Natural killer cell (primary cell): ENCODE data around the gene ABCG1. TPM values are rescaled to one million over a fixed set of nuclear protein-coding genes. Genes with fewer than 3 reads are reported as not detected.

Source experiments
- ATAC-seq, 3 donors: fragments of 150-1000 bp in 2 of 3; fragments of 200-7000 bp in 1 of 3; cut with Tn5 transposase; 1 replicate in 1 of 3; 2 replicates in 2 of 3; pipeline ENCODE4 v1.10.0; 2021; ENCODE audit warnings: mild to moderate bottlenecking in 2 of 3, moderate library complexity in 2 of 3
- DNase-seq, 2 donors: peaks; one replicate each; pipeline versions ENCODE4 v3.0.0 to v3.0.0-alpha.2; 2013 to 2021; ENCODE audit warnings: mixed read lengths in 1 of 2
- H3K27ac ChIP-seq: one replicate; pipeline ENCODE4 v1.5.1; 2013; ENCODE audit warnings: mild to moderate bottlenecking, low read length
- H3K27me3 ChIP-seq: one replicate; pipeline ENCODE4 v1.6.1; 2013; ENCODE audit warnings: low read length; ENCODE audit not compliant: control insufficient read depth, insufficient read depth
- H3K36me3 ChIP-seq: one replicate; pipeline ENCODE4 v1.6.1; 2013; ENCODE audit warnings: low read length; ENCODE audit not compliant: control insufficient read depth, insufficient read depth
- H3K4me1 ChIP-seq: one replicate; pipeline ENCODE4 v1.6.1; 2013; ENCODE audit warnings: low read length; ENCODE audit not compliant: control insufficient read depth, insufficient read depth
- H3K4me3 ChIP-seq: one replicate; pipeline ENCODE4 v1.5.1; 2013; ENCODE audit warnings: low read length
- H3K9me3 ChIP-seq: one replicate; pipeline ENCODE4 v1.6.1; 2013; ENCODE audit warnings: low read length; ENCODE audit not compliant: control insufficient read depth, insufficient read depth
- H3K27ac Mint-ChIP-seq, 2 donors: one replicate each; pipeline ENCODE4 v1.8.0; 2022; ENCODE audit warnings: mild to moderate bottlenecking in 2 of 2, mixed read lengths in 2 of 2, moderate library complexity in 1 of 2
- H3K27me3 Mint-ChIP-seq, 2 donors: one replicate each; pipeline ENCODE4 v1.8.0; 2022; ENCODE audit warnings: low read depth in 2 of 2, mixed read lengths in 2 of 2
- H3K36me3 Mint-ChIP-seq: one replicate; pipeline ENCODE4 v1.8.0; 2022; ENCODE audit warnings: mixed read lengths
- H3K4me1 Mint-ChIP-seq, 2 donors: one replicate each; pipeline ENCODE4 v1.8.0; 2022; ENCODE audit warnings: mixed read lengths in 2 of 2
- H3K4me3 Mint-ChIP-seq: one replicate; pipeline ENCODE4 v1.8.0; 2022; ENCODE audit warnings: mild to moderate bottlenecking, moderate library complexity, mixed read lengths
- H3K9me3 Mint-ChIP-seq, 2 donors: one replicate each; pipeline ENCODE4 v1.8.0; 2022; ENCODE audit warnings: mixed read lengths in 2 of 2
- CTCF ChIP-seq: fragments of 200-600 bp; IDR thresholded peaks from one replicate; pipeline ENCODE4 v1.8.0; 2022; ENCODE audit warnings: antibody characterized with exemption
- WGBS: methylation state at CpG from one replicate; pipeline ENCODE4 v1.1.7; 2013; ENCODE audit warnings: missing lambda C conversion rate; ENCODE audit not compliant: insufficient coverage; 5-methylcytosine and 5-hydroxymethylcytosine counted together
- intact Hi-C: fragments of 100-400 bp; cut with micrococcal nuclease; formaldehyde crosslinking; loops from one replicate; pipeline ENCODE4 v1.14.2; 2022
- total RNA-seq, 4 donors: library from RNA; stranded (reverse); fragments of 120-200 nt in 1 of 4; gene quantifications; one replicate each; pipeline versions ENCODE4 v1.2.3 to v1.2.4, GENCODE V29; 2013 to 2022

ABCG1 gene
- 10 to 100 TPM; 10.4 to 14.7 (median 13.8) TPM for total RNA-seq
- total RNA-seq (2013): 11.8 TPM

GRCh38 chr21:42218836-42219605 is at the start of gene ABCG1:
ABCG1 (plus strand) TSS chr21:42219140; CDS start chr21:42219263, 123 bp downstream.
- ATAC-seq (peak; percentile 26 to 49 (median 28)), DNase-seq (peak; percentile 50 to 73)
- Mint-ChIP-seq H3K27me3 (peaks cover 0 to 8% of the 10 kb centered on the region in 2 donors), H3K9me3 (no peaks in the 10 kb centered on the region), H3K36me3 (no peaks in the 10 kb centered on the region), H3K4me3 (peak within 1 kb of the TSS; percentile 95), H3K4me1 (peaks cover 17 to 28% of the 10 kb centered on the region in 2 donors), H3K27ac (peak within 1 kb of the TSS; percentile 77 to 92)
- under 1% methylated on average over 83 of the region's 83 CpGs for WGBS
- no peaks in the 10 kb centered on the region for H3K36me3 ChIP-seq
- H3K27ac ChIP-seq: peak within 1 kb of the TSS; percentile 74
- peak within 1 kb of the TSS; percentile 64 for H3K4me3 ChIP-seq
- H3K4me1 ChIP-seq: peaks cover 35% of the 10 kb centered on the region
- H3K27me3 ChIP-seq: no peaks in the 10 kb centered on the region
- H3K9me3 ChIP-seq: peaks cover 9% of the 10 kb centered on the region
- TF ChIP-seq CTCF: no peak
- intact Hi-C loops: no loop called here

DNA sequence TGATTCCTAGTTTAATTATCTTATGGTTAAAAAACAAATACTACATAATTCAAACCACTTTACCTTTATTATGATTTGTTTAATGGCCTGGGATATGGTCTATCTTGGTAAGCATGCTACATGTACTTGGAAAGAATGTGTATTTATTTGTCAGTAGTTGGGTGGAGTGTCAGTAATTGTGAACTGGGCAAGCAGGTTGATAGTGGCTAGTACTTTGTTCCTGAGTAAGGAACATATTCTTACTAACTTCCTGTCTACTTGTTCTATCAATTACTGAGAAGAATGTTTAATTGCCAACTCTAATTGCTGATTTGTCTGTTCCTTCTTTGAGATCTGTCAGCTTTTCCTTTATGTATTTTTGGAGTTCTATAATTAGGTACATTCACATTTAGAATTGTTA is 49.2 kb upstream of the ABCG1 start:
- DNase-seq (no peak), ATAC-seq (no peak)
- Mint-ChIP-seq H3K27ac (no peak overlapping the region), H3K4me3 (no peak overlapping the region), H3K9me3 (no peaks in the 10 kb centered on the region), H3K27me3 (no peaks in the 10 kb centered on the region), H3K36me3 (no peaks in the 10 kb centered on the region), H3K4me1 (peaks cover 0 to 8% of the 10 kb centered on the region in 2 donors)
- no peaks in the 10 kb centered on the region for H3K27me3 ChIP-seq
- no peak for TF ChIP-seq CTCF
- H3K36me3 ChIP-seq: no peaks in the 10 kb centered on the region
- H3K27ac ChIP-seq: no peak overlapping the region
- intact Hi-C loops: no loop called here
- no peaks in the 10 kb centered on the region for H3K9me3 ChIP-seq
- H3K4me3 ChIP-seq: no peak overlapping the region
- H3K4me1 ChIP-seq: no peaks in the 10 kb centered on the region

- Histone ChIP-seq H3K9me3 (no peaks in the 10 kb centered on the region), H3K4me3 (no peak overlapping the region), H3K27ac (no peak overlapping the region), H3K36me3 (no peaks in the 10 kb centered on the region), H3K4me1 (no peaks in the 10 kb centered on the region), H3K27me3 (no peaks in the 10 kb centered on the region)
- DNase-seq (peak in 1 of 2 donors; percentile 9), ATAC-seq (no peak)
- Mint-ChIP-seq H3K9me3 (no peaks in the 10 kb centered on the region), H3K27ac (no peak overlapping the region), H3K4me1 (peaks cover 0 to 8% of the 10 kb centered on the region in 2 donors), H3K4me3 (no peak overlapping the region), H3K27me3 (no peaks in the 10 kb centered on the region), H3K36me3 (no peaks in the 10 kb centered on the region)
- WGBS: 92% methylated on average over 12 of the region's 14 CpGs
- intact Hi-C loops: no loop called here
- no peak for TF ChIP-seq CTCF
Measured at GRCh38 chr21:42171091-42172053, 47.6 kb upstream of the ABCG1 start.
